ENCODE measurements around the gene FAAP20.

DNA sequence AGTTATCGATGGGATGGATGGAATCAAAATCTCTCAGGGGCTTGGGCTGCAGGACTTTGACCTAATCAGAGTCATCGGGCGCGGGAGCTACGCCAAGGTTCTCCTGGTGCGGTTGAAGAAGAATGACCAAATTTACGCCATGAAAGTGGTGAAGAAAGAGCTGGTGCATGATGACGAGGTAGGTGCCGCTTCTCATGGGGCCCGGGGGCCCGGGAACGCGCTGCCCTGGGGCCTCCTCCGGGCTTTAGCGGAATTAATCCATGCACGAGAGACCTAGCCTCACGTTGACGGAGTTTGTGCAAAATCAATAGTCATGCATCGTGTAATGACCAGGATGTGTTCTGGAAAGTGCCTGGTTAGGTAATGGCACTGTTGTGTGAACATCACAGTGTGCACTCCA is 43.8 kb downstream of the FAAP20 start:
- TF ChIP-seq, protein P1, sequence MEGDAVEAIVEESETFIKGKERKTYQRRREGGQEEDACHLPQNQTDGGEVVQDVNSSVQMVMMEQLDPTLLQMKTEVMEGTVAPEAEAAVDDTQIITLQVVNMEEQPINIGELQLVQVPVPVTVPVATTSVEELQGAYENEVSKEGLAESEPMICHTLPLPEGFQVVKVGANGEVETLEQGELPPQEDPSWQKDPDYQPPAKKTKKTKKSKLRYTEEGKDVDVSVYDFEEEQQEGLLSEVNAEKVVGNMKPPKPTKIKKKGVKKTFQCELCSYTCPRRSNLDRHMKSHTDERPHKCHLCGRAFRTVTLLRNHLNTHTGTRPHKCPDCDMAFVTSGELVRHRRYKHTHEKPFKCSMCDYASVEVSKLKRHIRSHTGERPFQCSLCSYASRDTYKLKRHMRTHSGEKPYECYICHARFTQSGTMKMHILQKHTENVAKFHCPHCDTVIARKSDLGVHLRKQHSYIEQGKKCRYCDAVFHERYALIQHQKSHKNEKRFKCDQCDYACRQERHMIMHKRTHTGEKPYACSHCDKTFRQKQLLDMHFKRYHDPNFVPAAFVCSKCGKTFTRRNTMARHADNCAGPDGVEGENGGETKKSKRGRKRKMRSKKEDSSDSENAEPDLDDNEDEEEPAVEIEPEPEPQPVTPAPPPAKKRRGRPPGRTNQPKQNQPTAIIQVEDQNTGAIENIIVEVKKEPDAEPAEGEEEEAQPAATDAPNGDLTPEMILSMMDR (IDR thresholded peaks at IDR 0.05) = no peak
- TF ChIP-seq POLR2A (IDR thresholded peaks at IDR 0.05) = no peak

Data from lower leg skin (tissue), 3 donors.